Immature natural killer cell (primary cell): ENCODE measurements around the gene AUTS2. TPM values are rescaled to one million over a fixed set of nuclear protein-coding genes. Genes with fewer than 3 reads are reported as not detected.
A peak's percentile ranks its signal among the peaks of the same experiment; 100 is the strongest.

Experiments
- DNase-seq, 3 donors: peaks; one replicate each; pipeline ENCODE4 v3.0.0; 2022; ENCODE audit warnings: mixed read lengths in 1 of 3
- H3K27ac Mint-ChIP-seq, 6 donors: one replicate each; pipeline ENCODE4 v1.8.0; 2020; ENCODE audit warnings: mixed read lengths in 6 of 6, mild to moderate bottlenecking in 5 of 6, inconsistent platforms in 4 of 6, moderate library complexity in 3 of 6
- H3K27me3 Mint-ChIP-seq, 3 donors: one replicate each; pipeline ENCODE4 v1.8.0; 2020 to 2021; ENCODE audit warnings: low read depth in 3 of 3, mild to moderate bottlenecking in 3 of 3, mixed read lengths in 3 of 3, moderate library complexity in 3 of 3, inconsistent platforms in 1 of 3
- H3K36me3 Mint-ChIP-seq, 3 donors: one replicate each; pipeline ENCODE4 v1.8.0; 2020; ENCODE audit warnings: mixed read lengths in 3 of 3, inconsistent platforms in 2 of 3, mild to moderate bottlenecking in 2 of 3
- H3K4me1 Mint-ChIP-seq, 2 donors: one replicate each; pipeline ENCODE4 v1.8.0; 2020; ENCODE audit warnings: inconsistent platforms in 2 of 2, mild to moderate bottlenecking in 2 of 2, mixed read lengths in 2 of 2, moderate library complexity in 1 of 2
- H3K4me3 Mint-ChIP-seq, 5 donors: one replicate each; pipeline ENCODE4 v1.8.0; 2020; ENCODE audit warnings: mild to moderate bottlenecking in 5 of 5, mixed read lengths in 5 of 5, inconsistent platforms in 3 of 5, moderate library complexity in 3 of 5
- H3K9me3 Mint-ChIP-seq, 6 donors: one replicate each; pipeline ENCODE4 v1.8.0; 2020; ENCODE audit warnings: mild to moderate bottlenecking in 6 of 6, mixed read lengths in 6 of 6, inconsistent platforms in 4 of 6, moderate library complexity in 3 of 6
- polyA plus RNA-seq, 3 donors: library from polyadenylated mRNA; unstranded; fragments of 300-500 nt; fragmentation: Illumina TruSeq; gene quantifications; one replicate each; pipeline ENCODE4 v1.2.3, GENCODE V29; 2021

AUTS2 gene
- polyA plus RNA-seq, 3 donors from 2014 or later: 1.9 to 17.6 (median 8.0) TPM

GRCh38 chr7:69808391-69808790 is 210.1 kb downstream of the AUTS2 start:
- no peak for DNase-seq
- no peak overlapping the region for H3K4me3 Mint-ChIP-seq
- H3K27me3 Mint-ChIP-seq: peaks cover 0 to 6% (median 0%) of the 10 kb centered on the region in 3 donors
- H3K36me3 Mint-ChIP-seq: no peaks in the 10 kb centered on the region
- no peak overlapping the region for H3K27ac Mint-ChIP-seq
- H3K4me1 Mint-ChIP-seq: peaks cover 15 to 18% of the 10 kb centered on the region in 2 donors
- no peaks in the 10 kb centered on the region for H3K9me3 Mint-ChIP-seq

DNA sequence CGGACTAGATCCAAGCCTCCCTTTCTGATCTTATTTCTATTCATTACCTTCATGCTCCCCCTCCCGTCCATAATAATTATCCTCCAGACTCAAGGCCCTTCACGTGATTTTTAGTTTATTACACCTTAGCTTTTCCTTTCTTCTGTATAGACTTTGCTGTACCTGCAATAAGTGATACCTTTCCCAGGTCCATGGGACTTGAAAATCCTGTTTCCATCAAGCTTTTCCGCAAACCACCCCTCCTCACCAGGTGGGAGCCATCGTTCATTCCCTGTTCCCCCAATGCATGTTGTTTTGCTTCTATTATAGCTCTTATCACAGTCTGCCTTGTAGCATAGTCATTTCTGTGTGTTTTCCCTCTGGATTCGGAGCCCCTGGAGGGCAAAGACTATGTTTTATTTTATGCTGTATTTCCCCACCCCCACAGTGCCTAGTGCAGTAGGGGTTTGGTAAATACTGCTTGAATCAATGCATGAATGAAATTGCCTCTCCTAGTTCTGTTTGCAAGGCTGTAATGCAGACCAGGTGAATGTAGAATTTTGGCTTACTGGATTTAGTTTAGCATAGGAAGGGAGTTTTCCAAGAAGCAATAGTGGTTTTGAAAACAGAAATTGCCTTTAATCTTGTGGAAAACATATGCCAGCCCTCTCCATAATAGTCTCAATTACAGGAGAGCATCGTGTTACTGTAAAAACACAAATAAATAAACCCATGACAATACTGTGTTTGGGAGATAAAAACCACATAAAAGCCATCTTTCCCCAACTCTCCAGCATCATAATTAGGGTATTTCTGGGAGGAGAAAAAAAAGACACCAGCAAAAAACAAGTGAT is 213.4 kb downstream of the AUTS2 start:
- H3K27ac Mint-ChIP-seq: no peak overlapping the region
- no peaks in the 10 kb centered on the region for H3K36me3 Mint-ChIP-seq
- DNase-seq: no peak
- no peaks in the 10 kb centered on the region for H3K4me1 Mint-ChIP-seq
- H3K9me3 Mint-ChIP-seq: no peaks in the 10 kb centered on the region
- H3K4me3 Mint-ChIP-seq: no peak overlapping the region
- H3K27me3 Mint-ChIP-seq: peaks cover 0 to 6% (median 0%) of the 10 kb centered on the region in 3 donors

- H3K27ac Mint-ChIP-seq: no peak overlapping the region
- H3K4me1 Mint-ChIP-seq: no peaks in the 10 kb centered on the region
- no peak overlapping the region for H3K4me3 Mint-ChIP-seq
- peaks cover 0 to 6% (median 0%) of the 10 kb centered on the region in 3 donors for H3K27me3 Mint-ChIP-seq
- DNase-seq: no peak
- no peaks in the 10 kb centered on the region for H3K9me3 Mint-ChIP-seq
- no peaks in the 10 kb centered on the region for H3K36me3 Mint-ChIP-seq
These were observed 214.5 kb downstream of the AUTS2 start for GRCh38 chr7:69812756-69813155.

DNA sequence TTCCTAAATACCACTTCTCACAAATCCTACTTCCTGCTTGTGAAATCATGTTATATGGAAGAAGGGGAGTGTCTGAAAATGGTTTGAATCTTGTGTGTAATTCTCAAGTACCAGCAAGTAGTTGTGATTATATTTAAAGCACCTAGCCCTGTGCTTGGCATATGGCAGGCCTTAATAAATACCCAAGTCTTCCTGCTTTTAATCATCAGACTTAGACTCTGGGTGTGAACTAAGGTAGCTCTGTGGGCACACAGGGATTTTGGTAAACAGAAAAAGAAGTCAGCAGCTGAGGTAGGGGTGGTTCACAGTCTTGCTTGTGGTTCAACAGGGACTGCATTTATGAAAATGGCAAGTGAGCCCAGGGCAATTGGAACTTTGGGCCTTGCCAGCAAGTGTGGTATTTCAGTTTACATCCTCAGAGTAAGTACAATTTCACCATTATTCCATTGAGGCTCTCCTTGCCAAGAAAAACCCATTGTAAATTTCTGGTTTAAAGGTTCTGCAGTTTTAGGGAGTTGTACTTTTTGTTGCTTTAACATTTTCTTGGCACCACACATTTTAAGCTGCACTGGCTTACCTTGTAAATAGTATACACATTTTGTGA is 215.5 kb downstream of the AUTS2 start:
- no peaks in the 10 kb centered on the region for H3K36me3 Mint-ChIP-seq
- H3K27ac Mint-ChIP-seq: no peak overlapping the region
- no peaks in the 10 kb centered on the region for H3K4me1 Mint-ChIP-seq
- H3K27me3 Mint-ChIP-seq: peaks cover 0 to 6% (median 0%) of the 10 kb centered on the region in 3 donors
- DNase-seq: no peak
- no peaks in the 10 kb centered on the region for H3K9me3 Mint-ChIP-seq
- no peak overlapping the region for H3K4me3 Mint-ChIP-seq

DNA sequence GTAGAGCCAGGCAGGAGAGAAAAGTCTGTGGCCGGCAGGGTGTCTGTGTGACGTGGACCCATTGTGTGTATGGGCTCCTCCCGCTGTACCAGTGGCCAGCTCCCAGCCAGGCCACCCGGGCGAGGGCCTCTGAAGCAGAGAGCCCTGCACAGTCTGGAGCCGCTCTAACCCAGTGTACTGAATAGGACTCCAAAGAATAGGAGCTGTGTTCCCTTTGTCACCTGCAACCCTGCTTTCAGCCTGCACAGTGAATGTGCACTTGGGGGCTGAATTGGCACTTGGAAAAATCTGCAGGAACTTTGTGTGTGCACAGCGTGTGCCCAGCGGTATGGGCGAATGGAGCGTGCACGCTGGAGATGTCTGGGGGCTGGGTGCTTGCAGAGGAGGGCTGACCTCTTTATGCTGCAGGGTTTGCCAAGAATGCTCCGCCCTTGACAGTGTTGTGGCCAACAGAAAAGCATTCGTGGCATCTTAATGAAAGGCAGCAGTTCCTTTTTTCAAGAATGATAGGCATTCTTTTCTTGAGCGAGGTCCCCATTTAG is 216.2 kb downstream of the AUTS2 start:
- Mint-ChIP-seq H3K36me3 (no peaks in the 10 kb centered on the region), H3K4me1 (no peaks in the 10 kb centered on the region), H3K9me3 (no peaks in the 10 kb centered on the region), H3K27ac (no peak overlapping the region), H3K4me3 (no peak overlapping the region), H3K27me3 (peaks cover 0 to 2% (median 0%) of the 10 kb centered on the region in 3 donors)
- DNase-seq: no peak

GRCh38 chr7:69816501-69816900 is 218.2 kb downstream of the AUTS2 start:
- Mint-ChIP-seq H3K36me3 (no peaks in the 10 kb centered on the region), H3K4me3 (no peak overlapping the region), H3K27me3 (peaks cover 0 to 1% (median 0%) of the 10 kb centered on the region in 3 donors), H3K27ac (no peak overlapping the region), H3K4me1 (no peaks in the 10 kb centered on the region), H3K9me3 (peaks cover 0 to 1% (median 0%) of the 10 kb centered on the region in 6 donors)
- DNase-seq: no peak

- H3K27ac Mint-ChIP-seq: no peak overlapping the region
These were observed 218.8 kb downstream of the AUTS2 start for GRCh38 chr7:69817121-69817520.

GRCh38 chr7:69817841-69818635 is 219.8 kb downstream of the AUTS2 start:
- peaks cover 0 to 1% (median 0%) of the 10 kb centered on the region in 6 donors for H3K9me3 Mint-ChIP-seq
- no peaks in the 10 kb centered on the region for H3K27me3 Mint-ChIP-seq
- H3K36me3 Mint-ChIP-seq: no peaks in the 10 kb centered on the region
- DNase-seq: no peak
- no peak overlapping the region for H3K4me3 Mint-ChIP-seq
- no peak overlapping the region for H3K27ac Mint-ChIP-seq
- peaks cover 0 to 7% of the 10 kb centered on the region in 2 donors for H3K4me1 Mint-ChIP-seq

More at GRCh38 chr7:69817121-69817520, 218.8 kb downstream of the AUTS2 start:
- no peak overlapping the region for H3K4me3 Mint-ChIP-seq
- H3K9me3 Mint-ChIP-seq: peaks cover 0 to 1% (median 0%) of the 10 kb centered on the region in 6 donors
- no peaks in the 10 kb centered on the region for H3K27me3 Mint-ChIP-seq
- H3K36me3 Mint-ChIP-seq: no peaks in the 10 kb centered on the region
- DNase-seq: no peak
- peaks cover 0 to under 1% of the 10 kb centered on the region in 2 donors for H3K4me1 Mint-ChIP-seq

GRCh38 chr7:69818636-69819332 is 220.5 kb downstream of the AUTS2 start:
- H3K36me3 Mint-ChIP-seq: no peaks in the 10 kb centered on the region
- H3K27me3 Mint-ChIP-seq: no peaks in the 10 kb centered on the region
- H3K4me3 Mint-ChIP-seq: no peak overlapping the region
- no peak for DNase-seq
- peaks cover 0 to 1% (median 0%) of the 10 kb centered on the region in 6 donors for H3K9me3 Mint-ChIP-seq
- H3K4me1 Mint-ChIP-seq: peaks cover 4 to 14% of the 10 kb centered on the region in 2 donors
- no peak overlapping the region for H3K27ac Mint-ChIP-seq

GRCh38 chr7:69819333-69819705 is 221.0 kb downstream of the AUTS2 start:
- Mint-ChIP-seq H3K27ac (no peak overlapping the region), H3K27me3 (no peaks in the 10 kb centered on the region), H3K4me1 (peaks cover 6 to 17% of the 10 kb centered on the region in 2 donors)

DNA sequence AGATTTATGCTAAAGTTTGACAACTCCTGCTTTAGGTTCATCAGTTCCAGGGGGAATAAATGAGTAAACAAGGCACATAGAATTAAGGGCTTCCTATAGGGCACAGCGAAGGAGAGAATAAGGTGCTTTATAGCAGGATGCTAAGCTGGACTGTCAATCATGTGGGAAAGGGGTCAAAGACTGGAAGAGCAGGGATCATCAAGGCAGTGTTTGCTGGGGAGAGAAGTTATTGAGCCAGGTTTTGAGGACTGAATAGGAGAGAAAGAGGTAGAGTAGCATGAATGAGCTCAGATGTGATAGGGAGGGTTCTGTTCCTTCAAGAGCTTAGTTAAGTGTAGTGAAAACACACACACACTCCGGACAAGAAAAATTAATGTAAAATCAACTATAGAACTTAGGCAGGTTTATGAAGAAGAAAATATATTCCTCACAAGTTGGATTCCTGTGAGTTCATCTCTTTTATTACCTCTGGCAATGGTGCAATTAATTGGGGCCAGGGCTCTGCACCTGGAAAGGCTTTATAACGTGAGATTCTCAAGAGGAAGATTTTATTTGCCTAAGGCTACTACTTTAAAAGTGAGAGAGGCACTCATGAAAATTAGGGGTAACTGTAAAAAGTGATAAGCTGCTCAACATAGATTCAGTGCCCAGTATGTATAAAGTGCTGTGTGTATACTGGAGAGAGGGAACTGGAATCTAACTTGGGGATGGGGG is 222.4 kb downstream of the AUTS2 start:
- Mint-ChIP-seq H3K9me3 (peaks cover 0 to 1% (median 0%) of the 10 kb centered on the region in 6 donors), H3K27ac (no peak overlapping the region), H3K36me3 (no peaks in the 10 kb centered on the region), H3K4me1 (peaks cover 18 to 30% of the 10 kb centered on the region in 2 donors), H3K4me3 (no peak overlapping the region), H3K27me3 (no peaks in the 10 kb centered on the region)
- DNase-seq: no peak

More at GRCh38 chr7:69819333-69819705, 221.0 kb downstream of the AUTS2 start:
- Mint-ChIP-seq H3K36me3 (no peaks in the 10 kb centered on the region), H3K9me3 (peaks cover 0 to 1% (median 0%) of the 10 kb centered on the region in 6 donors), H3K4me3 (no peak overlapping the region)
- no peak for DNase-seq

- Mint-ChIP-seq H3K27ac (peak overlapping the region in 2 of 6 donors; percentile 1 to 3), H3K27me3 (peaks cover 0 to 3% (median 0%) of the 10 kb centered on the region in 3 donors), H3K4me1 (peaks cover 27 to 47% of the 10 kb centered on the region in 2 donors), H3K9me3 (peaks cover 0 to 1% (median 0%) of the 10 kb centered on the region in 6 donors), H3K36me3 (no peaks in the 10 kb centered on the region), H3K4me3 (no peak overlapping the region)
- no peak for DNase-seq
These were observed 224.1 kb downstream of the AUTS2 start for GRCh38 chr7:69822386-69822785.
